Lower leg skin (tissue), 4 donors: ENCODE data around the gene SLX9. TPM values are rescaled to one million over a fixed set of nuclear protein-coding genes. Genes with fewer than 3 reads are reported as not detected.

Experiments used
- DNase-seq, 2 donors: peaks; one replicate each; pipeline ENCODE4 v3.0.0-alpha.2; 2019; ENCODE audit warnings: low spot score in 2 of 2
- H3K4me3 ChIP-seq: fragments of 200-600 bp; sonication (generic); 2 replicates; pipeline ENCODE4 v1.5.1; 2017; ENCODE audit warnings: mild to moderate bottlenecking, low read depth; ENCODE audit not compliant: poor library complexity, severe bottlenecking
- CTCF ChIP-seq, 3 donors: fragments of 450-650 bp; IDR thresholded peaks; one replicate each; pipeline ENCODE4 v1.5.1; 2016; ENCODE audit warnings: antibody characterized with exemption in 3 of 3, mild to moderate bottlenecking in 3 of 3, moderate library complexity in 2 of 3
- POLR2A ChIP-seq, 2 donors: fragments of 450-650 bp; IDR thresholded peaks; one replicate each; pipeline ENCODE4 v1.6.1; 2016 to 2017; ENCODE audit warnings: antibody characterized with exemption in 2 of 2, mild to moderate bottlenecking in 1 of 2, moderate library complexity in 1 of 2
- WGBS, 2 donors: methylation state at CpG; one replicate each; pipeline ENCODE4 v1.1.5; 2018; 5-methylcytosine and 5-hydroxymethylcytosine counted together
- intact Hi-C: fragments of 100-400 bp; cut with DNase I; formaldehyde crosslinking; loops from one replicate; pipeline ENCODE4 v1.15.0; 2023; ENCODE audit warnings: low total_unique reads
- total RNA-seq, 4 donors: library from RNA; depleted of rRNA; stranded (reverse); fragments of >200 nt; gene quantifications; one replicate each; pipeline ENCODE4 v1.1.0, GENCODE V29; 2016

Gene SLX9
- total RNA-seq, 4 donors from 2014 or later = 19.0 to 36.4 (median 31.6) TPM

- no peak for DNase-seq
- WGBS, 2 donors = 85 to 88% methylated on average over 23 to 25 of the region's 25 CpGs
- intact Hi-C loops = no loop called here
Measured at GRCh38 chr21:44896561-44897286, 43.1 kb upstream of the SLX9 start.

GRCh38 chr21:44897326-44898010 lies 42.4 kb upstream of the SLX9 start:
- WGBS, 2 donors = 72 to 73% methylated on average over 21 of the region's 21 CpGs
- intact Hi-C loops = no loop called here

More at GRCh38 chr21:44896561-44897286, 43.1 kb upstream of the SLX9 start:
- TF ChIP-seq CTCF (IDR thresholded peaks at IDR 0.05) (no peak), POLR2A (IDR thresholded peaks at IDR 0.05) (no peak)
- no peak overlapping the region for H3K4me3 ChIP-seq

GRCh38 chr21:44898011-44898488 lies 41.8 kb upstream of the SLX9 start:
- WGBS, 2 donors = 62 to 69% methylated on average over 8 to 9 of the region's 13 CpGs
- DNase-seq = no peak
- H3K4me3 ChIP-seq = no peak overlapping the region
- TF ChIP-seq CTCF (IDR thresholded peaks at IDR 0.05) (no peak), POLR2A (IDR thresholded peaks at IDR 0.05) (no peak)
- intact Hi-C loops = no loop called here

More at GRCh38 chr21:44897326-44898010, 42.4 kb upstream of the SLX9 start:
- no peak for DNase-seq
- no peak for TF ChIP-seq POLR2A (IDR thresholded peaks at IDR 0.05)
- H3K4me3 ChIP-seq = no peak overlapping the region

GRCh38 chr21:44898851-44899767 lies 40.7 kb upstream of the SLX9 start:
- no peak overlapping the region for H3K4me3 ChIP-seq
- TF ChIP-seq POLR2A (IDR thresholded peaks at IDR 0.05) (no peak), CTCF (IDR thresholded peaks at IDR 0.05) (no peak)
- intact Hi-C loops = no loop called here
- WGBS, 2 donors = 76 to 81% methylated on average over 48 to 49 of the region's 49 CpGs
- no peak for DNase-seq

GRCh38 chr21:44899768-44900558 lies 39.9 kb upstream of the SLX9 start:
- H3K4me3 ChIP-seq = no peak overlapping the region
- DNase-seq = no peak
- intact Hi-C loops = no loop called here
- no peak for TF ChIP-seq CTCF (IDR thresholded peaks at IDR 0.05)
- TF ChIP-seq POLR2A (IDR thresholded peaks at IDR 0.05) = no peak
- WGBS, 2 donors = 83 to 84% methylated on average over 36 to 37 of the region's 37 CpGs
